GM19193 (cell line): ENCODE data around the gene MRGPRF.

Source experiments
- POLR2A ChIP-seq: IDR thresholded peaks from 4 replicates; pipeline ENCODE4 v1.6.1; 2011; ENCODE audit not compliant: insufficient read depth, insufficient read length; ENCODE audit errors: extremely low read depth

The MRGPRF gene

GRCh38 chr11:68960294-68961071 lies 52.6 kb downstream of the MRGPRF start:
- no peak for TF ChIP-seq POLR2A

DNA sequence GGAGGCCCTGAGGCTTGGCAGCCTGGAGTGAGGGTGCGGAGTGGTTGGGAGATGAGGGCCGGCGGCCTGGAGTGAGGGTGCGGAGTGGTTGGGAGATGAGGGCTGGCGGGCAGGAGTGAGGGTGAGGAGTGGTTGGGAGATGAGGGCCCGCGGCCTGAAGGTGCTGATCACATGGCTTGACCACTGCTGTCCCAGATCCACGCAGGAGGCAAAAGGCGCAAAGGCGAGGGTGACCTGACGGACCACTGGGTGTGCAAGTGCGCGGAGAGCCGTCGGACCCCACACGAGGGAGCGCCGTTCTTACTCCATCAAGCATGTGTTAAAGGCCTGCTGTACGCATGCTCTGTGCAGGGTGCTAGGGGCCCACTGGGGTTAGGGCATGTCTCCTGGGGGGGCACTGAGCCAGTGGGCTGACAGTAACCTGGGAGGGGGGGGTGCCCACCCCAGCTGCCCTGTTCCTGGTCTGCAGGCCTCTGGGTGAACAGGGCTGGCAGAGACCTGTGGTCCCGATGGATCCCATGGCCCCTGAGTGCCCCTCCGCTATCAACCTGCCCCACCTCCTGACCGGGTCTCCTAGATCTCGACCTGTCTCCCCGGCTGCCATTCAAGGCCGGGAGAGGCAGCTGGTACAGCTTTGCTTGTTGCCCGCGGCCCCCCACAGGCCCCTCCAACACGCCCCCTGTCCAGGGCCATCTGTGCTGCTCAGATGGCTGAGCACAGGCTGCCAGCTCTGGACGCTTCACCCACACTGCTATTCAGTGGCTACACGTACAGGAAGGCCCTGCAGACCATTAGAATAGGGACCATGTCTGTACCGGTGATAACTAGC lies 53.4 kb downstream of the MRGPRF start:
- TF ChIP-seq POLR2A = no peak

- no peak for TF ChIP-seq POLR2A
Measured at GRCh38 chr11:68958211-68958610, 54.8 kb downstream of the MRGPRF start.

GRCh38 chr11:68956547-68957254 lies 56.3 kb downstream of the MRGPRF start:
- TF ChIP-seq POLR2A = no peak

DNA sequence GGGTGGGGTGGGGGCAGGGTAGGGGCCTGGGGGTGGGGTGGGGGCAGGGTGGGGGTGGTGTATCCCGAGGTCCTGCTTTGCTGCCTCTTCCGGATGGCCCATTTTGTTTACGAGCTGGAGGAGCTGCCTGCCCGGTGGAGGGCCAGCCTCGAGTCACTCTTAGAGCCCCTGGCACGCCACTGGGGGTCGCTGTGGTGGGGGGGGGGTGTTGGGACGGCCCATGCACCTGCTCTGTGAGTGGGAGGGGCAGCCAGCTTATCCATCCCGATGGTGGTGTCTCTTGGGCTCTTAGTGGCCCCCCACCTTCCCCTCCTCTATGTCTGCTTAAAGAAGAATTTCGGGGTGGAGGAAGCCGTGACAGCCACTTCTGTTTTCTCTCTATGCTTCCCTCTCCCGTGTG lies 56.9 kb downstream of the MRGPRF start:
- no peak for TF ChIP-seq POLR2A

DNA sequence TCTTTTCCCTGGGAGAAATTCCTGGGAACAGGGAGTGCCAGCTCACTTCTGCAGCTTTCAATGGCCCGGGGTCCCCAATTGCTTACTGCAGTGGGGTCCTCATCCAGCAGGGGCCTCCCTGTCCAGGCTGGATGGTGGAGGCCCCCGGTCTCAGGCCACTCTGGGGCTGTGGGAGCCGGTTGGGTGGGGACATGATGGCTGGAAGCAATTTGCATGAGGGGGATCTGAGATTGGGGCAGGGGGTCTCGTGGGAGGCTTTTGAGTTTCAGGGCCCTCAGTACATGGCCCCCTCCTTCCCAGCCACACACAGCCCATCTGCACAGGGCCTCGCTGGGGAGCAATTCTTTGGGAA lies 57.5 kb downstream of the MRGPRF start:
- TF ChIP-seq POLR2A = no peak

- TF ChIP-seq POLR2A = no peak
Measured at GRCh38 chr11:68954836-68955606, 58.0 kb downstream of the MRGPRF start.
